ENCODE measurements around the gene CRACDL.

CRACDL gene

GRCh38 chr2:98866033-98866432, 70.0 kb downstream of the CRACDL start:
- DNase-seq (ENCODE audit: insufficient read length, low spot score): no peak
- FAIRE-seq: no peak

- DNase-seq (ENCODE audit: insufficient read length, low spot score) (no peak), FAIRE-seq (no peak)
Measured at GRCh38 chr2:98861601-98862000, 74.4 kb downstream of the CRACDL start.

GRCh38 chr2:98859323-98859722, 76.7 kb downstream of the CRACDL start:
- DNase-seq (ENCODE audit: insufficient read length, low spot score): no peak
- no peak for FAIRE-seq

- FAIRE-seq (no peak), DNase-seq (ENCODE audit: insufficient read length, low spot score) (no peak)
Measured at GRCh38 chr2:98857001-98857400, 79.0 kb downstream of the CRACDL start.

GRCh38 chr2:98854682-98855081, 81.3 kb downstream of the CRACDL start:
- FAIRE-seq (no peak), DNase-seq (ENCODE audit: insufficient read length, low spot score) (no peak)

GRCh38 chr2:98852932-98853331, 83.1 kb downstream of the CRACDL start:
- FAIRE-seq: no peak
- DNase-seq (ENCODE audit: insufficient read length, low spot score): no peak

GRCh38 chr2:98850074-98850473, 86.0 kb downstream of the CRACDL start:
- no peak for DNase-seq (ENCODE audit: insufficient read length, low spot score)
- FAIRE-seq: no peak

GRCh38 chr2:98849113-98849512, 86.9 kb downstream of the CRACDL start:
- no peak for DNase-seq (ENCODE audit: insufficient read length, low spot score)
- FAIRE-seq: peak; percentile 66

- FAIRE-seq (no peak), DNase-seq (ENCODE audit: insufficient read length, low spot score) (no peak)
Measured at GRCh38 chr2:98847853-98848252, 88.2 kb downstream of the CRACDL start.

GRCh38 chr2:98846041-98846440, 90.0 kb downstream of the CRACDL start:
- no peak for FAIRE-seq
- DNase-seq (ENCODE audit: insufficient read length, low spot score): no peak

- no peak for FAIRE-seq
- DNase-seq (ENCODE audit: insufficient read length, low spot score): no peak
Measured at GRCh38 chr2:98842136-98842535, 93.9 kb downstream of the CRACDL start.

- no peak for DNase-seq (ENCODE audit: insufficient read length, low spot score)
- peak; percentile 4 for FAIRE-seq
Measured at GRCh38 chr2:98839292-98839691, 96.7 kb downstream of the CRACDL start.

- no peak for DNase-seq (ENCODE audit: insufficient read length, low spot score)
- FAIRE-seq: no peak
Measured at GRCh38 chr2:98835831-98836385, 100.1 kb downstream of the CRACDL start.

- FAIRE-seq: no peak
- DNase-seq (ENCODE audit: insufficient read length, low spot score): no peak
Measured at GRCh38 chr2:98833917-98834263, 102.1 kb downstream of the CRACDL start.

- FAIRE-seq (no peak), DNase-seq (ENCODE audit: insufficient read length, low spot score) (no peak)
Measured at GRCh38 chr2:98833172-98833916, 102.7 kb downstream of the CRACDL start.

- DNase-seq (ENCODE audit: insufficient read length, low spot score) (no peak), FAIRE-seq (no peak)
Measured at GRCh38 chr2:98832172-98832571, 103.9 kb downstream of the CRACDL start.

- no peak for DNase-seq (ENCODE audit: insufficient read length, low spot score)
- no peak for FAIRE-seq
Measured at GRCh38 chr2:98830571-98831145, 105.4 kb downstream of the CRACDL start.

- FAIRE-seq (no peak), DNase-seq (ENCODE audit: insufficient read length, low spot score) (no peak)
Measured at GRCh38 chr2:98829581-98830270, 106.3 kb downstream of the CRACDL start.

GRCh38 chr2:98828793-98829371, 107.1 kb downstream of the CRACDL start:
- FAIRE-seq (no peak), DNase-seq (ENCODE audit: insufficient read length, low spot score) (no peak)

- no peak for FAIRE-seq
Measured at GRCh38 chr2:98828369-98828744, 107.7 kb downstream of the CRACDL start.

GRCh38 chr2:98827625-98828368, 108.2 kb downstream of the CRACDL start:
- no peak for DNase-seq (ENCODE audit: insufficient read length, low spot score)
- no peak for FAIRE-seq

More at GRCh38 chr2:98828369-98828744, 107.7 kb downstream of the CRACDL start:
- no peak for DNase-seq (ENCODE audit: insufficient read length, low spot score)

All from HTR-8/SVneo (cell line).